GM23338 (cell line): ENCODE data around the gene RBL2. TPM values are rescaled to one million over a fixed set of nuclear protein-coding genes. Genes with fewer than 3 reads are reported as not detected.
A peak's percentile ranks its signal among the peaks of the same experiment; 100 is the strongest.

ENCODE experiments used
- ATAC-seq: fragments of 200-7000 bp; cut with Tn5 transposase; 3 replicates; pipeline ENCODE4 v1.9.1; 2020
- DNase-seq: peaks from one replicate; pipeline ENCODE4 v3.0.0-alpha.2; 2015; ENCODE audit warnings: low spot score
- H2AFZ ChIP-seq: fragments of 200-600 bp; sonication (generic); 2 replicates; pipeline ENCODE4 v1.8.0; 2016; ENCODE audit warnings: antibody characterized with exemption, mild to moderate bottlenecking, moderate library complexity
- H3F3A ChIP-seq: fragments of 200-600 bp; sonication (generic); replicated peaks from 2 replicates; pipeline ENCODE4 v1.8.0; 2017; ENCODE audit warnings: antibody characterized with exemption, mixed run types, low read depth
- H3K27ac ChIP-seq: fragments of 200-600 bp; sonication (generic); 2 replicates; pipeline ENCODE4 v1.6.1; 2016; ENCODE audit warnings: low read depth
- H3K27me3 ChIP-seq: fragments of 200-600 bp; sonication (generic); 2 replicates; pipeline ENCODE4 v1.8.0; 2016; ENCODE audit warnings: mild to moderate bottlenecking, mixed run types, moderate library complexity; ENCODE audit not compliant: insufficient read depth
- H3K36me3 ChIP-seq: fragments of 200-600 bp; sonication (generic); 2 replicates; pipeline ENCODE4 v1.8.0; 2016; ENCODE audit warnings: mild to moderate bottlenecking; ENCODE audit not compliant: insufficient read depth
- H3K4me1 ChIP-seq: fragments of 200-600 bp; sonication (generic); 2 replicates; pipeline ENCODE4 v1.8.0; 2016; ENCODE audit warnings: mild to moderate bottlenecking, moderate library complexity; ENCODE audit not compliant: insufficient read depth
- H3K4me2 ChIP-seq: fragments of 200-600 bp; sonication (generic); 2 replicates; pipeline ENCODE4 v1.7.1; 2017; ENCODE audit warnings: mixed run types
- H3K4me3 ChIP-seq: fragments of 200-600 bp; sonication (generic); 2 replicates; pipeline ENCODE4 v1.6.1; 2016; ENCODE audit warnings: mixed run types
- H3K79me2 ChIP-seq: fragments of 200-600 bp; sonication (generic); replicated peaks from 2 replicates; pipeline ENCODE4 v1.8.0; 2017; ENCODE audit warnings: mild to moderate bottlenecking; ENCODE audit not compliant: insufficient read depth
- H3K9me2 ChIP-seq: fragments of 200-600 bp; sonication (generic); 2 replicates; pipeline ENCODE4 v1.8.0; 2017; ENCODE audit not compliant: insufficient read depth
- H4K20me1 ChIP-seq: fragments of 200-600 bp; sonication (generic); replicated peaks from 2 replicates; pipeline ENCODE4 v1.8.0; 2017; ENCODE audit warnings: mild to moderate bottlenecking; ENCODE audit not compliant: insufficient read depth
- H3K27ac Mint-ChIP-seq: 2 replicates; pipeline ENCODE4 v1.8.0; 2020; ENCODE audit warnings: inconsistent platforms, mild to moderate bottlenecking, moderate library complexity, mixed read lengths
- H3K27me3 Mint-ChIP-seq: 3 replicates; pipeline ENCODE4 v1.8.0; 2022; ENCODE audit warnings: low read depth, mild to moderate bottlenecking, moderate library complexity, mixed read lengths, inconsistent platforms; ENCODE audit not compliant: insufficient read depth, poor library complexity
- H3K36me3 Mint-ChIP-seq: 3 replicates; pipeline ENCODE4 v1.8.0; 2021; ENCODE audit warnings: low read depth, mild to moderate bottlenecking, inconsistent platforms, moderate library complexity, mixed read lengths
- H3K4me1 Mint-ChIP-seq: 3 replicates; pipeline ENCODE4 v1.8.0; 2020; ENCODE audit warnings: mild to moderate bottlenecking, inconsistent platforms, mixed read lengths
- H3K4me3 Mint-ChIP-seq: 3 replicates; pipeline ENCODE4 v1.8.0; 2021; ENCODE audit warnings: moderate library complexity, mild to moderate bottlenecking, inconsistent platforms, mixed read lengths
- H3K9me3 Mint-ChIP-seq: 3 replicates; pipeline ENCODE4 v1.8.0; 2020; ENCODE audit warnings: moderate library complexity, mild to moderate bottlenecking, inconsistent platforms, mixed read lengths
- CREB1 ChIP-seq: fragments of 250-450 bp; sonication (Bioruptor Pico); IDR thresholded peaks from 2 replicates; pipeline ENCODE4 v1.5.0; 2020; ENCODE audit warnings: low read depth, mild to moderate bottlenecking, moderate library complexity
- EZH2 ChIP-seq: fragments of 200-600 bp; sonication (generic); IDR thresholded peaks from one replicate; pipeline ENCODE4 v1.8.0; 2017; ENCODE audit warnings: antibody characterized with exemption, mild to moderate bottlenecking, low read depth; ENCODE audit not compliant: unreplicated experiment
- JUNB ChIP-seq: IDR thresholded peaks from one replicate; pipeline ENCODE4 v1.6.1; 2016; ENCODE audit warnings: antibody characterized with exemption; ENCODE audit not compliant: unreplicated experiment
- NANOG ChIP-seq: IDR thresholded peaks from 2 replicates; pipeline ENCODE4 v1.6.1; 2016; ENCODE audit warnings: antibody characterized with exemption, borderline replicate concordance
- POLR2AphosphoS5 ChIP-seq: IDR thresholded peaks from 2 replicates; pipeline ENCODE4 v1.6.1; 2016; ENCODE audit warnings: antibody characterized with exemption, low read depth
- STAT1 ChIP-seq: IDR thresholded peaks from one replicate; pipeline ENCODE4 v1.6.1; 2016; ENCODE audit warnings: antibody characterized with exemption; ENCODE audit not compliant: unreplicated experiment
- ZNF331 ChIP-seq: fragments of 250-450 bp; sonication (Bioruptor Pico); IDR thresholded peaks from 2 replicates; pipeline ENCODE4 v1.5.0; 2020; ENCODE audit warnings: low read depth, mild to moderate bottlenecking, moderate library complexity
- polyA plus RNA-seq: library from polyadenylated mRNA; unstranded; fragments of >200 nt; fragmentation: Nextera tagmentation; extraction: Ambion mirVana; gene quantifications from 2 replicates; pipeline ENCODE4 v1.2.1, GENCODE V29; 2016
- total RNA-seq: library from RNA; depleted of rRNA; stranded (reverse); fragments of >200 nt; shearing (Covaris generic); gene quantifications from 2 replicates; pipeline ENCODE4 v1.2.3, GENCODE V29; 2014
- TF ChIP-seq, protein P1 (sequence below), 2 experiments: fragments of 200-600 bp in 1 of 2; sonication (generic) in 1 of 2; conservative IDR thresholded peaks; 2 replicates each; pipeline versions ENCODE4 v1.5.1 to v1.6.1; 2016 to 2017; ENCODE audit warnings: antibody characterized with exemption in 2 of 2, low read depth in 2 of 2, mild to moderate bottlenecking in 2 of 2, moderate library complexity in 1 of 2
- TF ChIP-seq, protein P2 (sequence below): IDR thresholded peaks from one replicate; pipeline ENCODE4 v1.6.1; 2018; ENCODE audit warnings: antibody characterized with exemption; ENCODE audit not compliant: unreplicated experiment

Gene RBL2
- total and polyA plus RNA-seq, 2 experiments from 2014 or later = 15.4 to 43.3 TPM

GRCh38 chr16:53414381-53414780 lies 19.9 kb upstream of the RBL2 start (continued):
- TF ChIP-seq ZNF331 (CRISPR knock-in tag) (no peak), NANOG (no peak), CREB1 (CRISPR knock-in tag) (no peak), STAT1 (no peak)

DNA sequence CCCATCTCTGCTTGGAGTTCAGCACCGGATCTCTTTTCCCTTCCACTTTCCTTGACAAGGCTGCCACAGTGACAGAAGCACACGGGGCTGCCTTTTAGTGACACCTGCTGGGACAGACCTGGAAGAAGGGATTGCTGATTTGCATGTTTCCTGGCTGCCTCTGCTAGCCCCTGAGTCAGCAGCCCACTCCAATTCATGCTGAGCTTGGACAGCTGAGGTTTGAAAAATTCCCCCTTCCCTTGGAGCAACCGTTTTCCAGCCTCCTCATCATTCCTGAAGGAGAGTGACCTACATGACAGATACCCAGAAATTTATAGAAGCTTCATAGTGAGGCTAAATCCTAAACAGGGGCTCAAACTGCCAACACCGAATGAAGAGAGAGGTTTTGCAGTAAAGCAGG lies 18.8 kb upstream of the RBL2 start:
- Histone ChIP-seq H3K4me1 (peaks cover 7% of the 10 kb centered on the region), H3K27me3 (no peaks in the 10 kb centered on the region), H4K20me1 (no peaks in the 10 kb centered on the region), H3K4me3 (no peak overlapping the region), H3K79me2 (no peaks in the 10 kb centered on the region), H3K27ac (no peak overlapping the region), H3K9me2 (no peaks in the 10 kb centered on the region), H3K4me2 (no peak overlapping the region; the same call in 1 of the 2 replicates), H3K36me3 (no peaks in the 10 kb centered on the region), H2AFZ (peak overlapping the region; percentile 90), H3F3A (no peaks in the 10 kb centered on the region)
- H3K9me3 Mint-ChIP-seq = peaks cover 22% of the 10 kb centered on the region
- H3K4me1 Mint-ChIP-seq = peaks cover 8% of the 10 kb centered on the region; the same call in 2 of the 3 replicates
- no peak overlapping the region for H3K4me3 Mint-ChIP-seq
- H3K36me3 Mint-ChIP-seq = peaks cover 19% of the 10 kb centered on the region
- DNase-seq = peak; percentile 69
- TF ChIP-seq, protein P1, sequence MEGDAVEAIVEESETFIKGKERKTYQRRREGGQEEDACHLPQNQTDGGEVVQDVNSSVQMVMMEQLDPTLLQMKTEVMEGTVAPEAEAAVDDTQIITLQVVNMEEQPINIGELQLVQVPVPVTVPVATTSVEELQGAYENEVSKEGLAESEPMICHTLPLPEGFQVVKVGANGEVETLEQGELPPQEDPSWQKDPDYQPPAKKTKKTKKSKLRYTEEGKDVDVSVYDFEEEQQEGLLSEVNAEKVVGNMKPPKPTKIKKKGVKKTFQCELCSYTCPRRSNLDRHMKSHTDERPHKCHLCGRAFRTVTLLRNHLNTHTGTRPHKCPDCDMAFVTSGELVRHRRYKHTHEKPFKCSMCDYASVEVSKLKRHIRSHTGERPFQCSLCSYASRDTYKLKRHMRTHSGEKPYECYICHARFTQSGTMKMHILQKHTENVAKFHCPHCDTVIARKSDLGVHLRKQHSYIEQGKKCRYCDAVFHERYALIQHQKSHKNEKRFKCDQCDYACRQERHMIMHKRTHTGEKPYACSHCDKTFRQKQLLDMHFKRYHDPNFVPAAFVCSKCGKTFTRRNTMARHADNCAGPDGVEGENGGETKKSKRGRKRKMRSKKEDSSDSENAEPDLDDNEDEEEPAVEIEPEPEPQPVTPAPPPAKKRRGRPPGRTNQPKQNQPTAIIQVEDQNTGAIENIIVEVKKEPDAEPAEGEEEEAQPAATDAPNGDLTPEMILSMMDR (conservative IDR thresholded peaks at IDR 0.05; ENCODE audit: low read depth in 2 of 2) = peak; percentile 24 to 68; a peak in 3 of 4 replicates
- no peak for TF ChIP-seq JUNB
- H3K27ac Mint-ChIP-seq = peak overlapping the region; percentile 56; the same call in 1 of the 2 replicates
- peaks cover 1% of the 10 kb centered on the region for H3K27me3 Mint-ChIP-seq
- peak; percentile 70 for ATAC-seq

DNA sequence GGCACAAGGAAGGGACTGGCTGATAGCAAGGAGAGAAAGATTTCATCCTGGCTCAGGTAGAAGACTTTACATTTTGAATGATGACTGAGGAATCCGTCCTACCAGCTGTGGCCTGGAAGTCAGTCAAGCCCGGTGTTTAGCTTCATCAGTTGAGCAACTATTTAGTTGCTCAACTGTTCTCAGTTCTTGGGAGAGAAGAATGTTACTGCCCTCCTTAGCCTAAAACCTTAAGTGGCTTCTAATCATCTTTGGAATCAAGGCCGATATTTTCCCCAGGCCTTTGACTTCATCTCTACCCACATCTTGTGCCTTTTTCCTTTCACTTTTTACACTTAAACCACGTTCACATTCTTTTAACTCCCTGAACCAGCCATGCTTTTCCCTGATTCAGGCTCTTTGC lies 17.3 kb upstream of the RBL2 start:
- no peak overlapping the region for H3K4me2 ChIP-seq

More for the DNA sequence above, 17.3 kb upstream of the RBL2 start:
- H4K20me1 ChIP-seq = no peaks in the 10 kb centered on the region
- TF ChIP-seq, protein P2, sequence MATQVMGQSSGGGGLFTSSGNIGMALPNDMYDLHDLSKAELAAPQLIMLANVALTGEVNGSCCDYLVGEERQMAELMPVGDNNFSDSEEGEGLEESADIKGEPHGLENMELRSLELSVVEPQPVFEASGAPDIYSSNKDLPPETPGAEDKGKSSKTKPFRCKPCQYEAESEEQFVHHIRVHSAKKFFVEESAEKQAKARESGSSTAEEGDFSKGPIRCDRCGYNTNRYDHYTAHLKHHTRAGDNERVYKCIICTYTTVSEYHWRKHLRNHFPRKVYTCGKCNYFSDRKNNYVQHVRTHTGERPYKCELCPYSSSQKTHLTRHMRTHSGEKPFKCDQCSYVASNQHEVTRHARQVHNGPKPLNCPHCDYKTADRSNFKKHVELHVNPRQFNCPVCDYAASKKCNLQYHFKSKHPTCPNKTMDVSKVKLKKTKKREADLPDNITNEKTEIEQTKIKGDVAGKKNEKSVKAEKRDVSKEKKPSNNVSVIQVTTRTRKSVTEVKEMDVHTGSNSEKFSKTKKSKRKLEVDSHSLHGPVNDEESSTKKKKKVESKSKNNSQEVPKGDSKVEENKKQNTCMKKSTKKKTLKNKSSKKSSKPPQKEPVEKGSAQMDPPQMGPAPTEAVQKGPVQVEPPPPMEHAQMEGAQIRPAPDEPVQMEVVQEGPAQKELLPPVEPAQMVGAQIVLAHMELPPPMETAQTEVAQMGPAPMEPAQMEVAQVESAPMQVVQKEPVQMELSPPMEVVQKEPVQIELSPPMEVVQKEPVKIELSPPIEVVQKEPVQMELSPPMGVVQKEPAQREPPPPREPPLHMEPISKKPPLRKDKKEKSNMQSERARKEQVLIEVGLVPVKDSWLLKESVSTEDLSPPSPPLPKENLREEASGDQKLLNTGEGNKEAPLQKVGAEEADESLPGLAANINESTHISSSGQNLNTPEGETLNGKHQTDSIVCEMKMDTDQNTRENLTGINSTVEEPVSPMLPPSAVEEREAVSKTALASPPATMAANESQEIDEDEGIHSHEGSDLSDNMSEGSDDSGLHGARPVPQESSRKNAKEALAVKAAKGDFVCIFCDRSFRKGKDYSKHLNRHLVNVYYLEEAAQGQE = no peak
- TF ChIP-seq EZH2 = no peak
- TF ChIP-seq, protein P1 (conservative IDR thresholded peaks at IDR 0.05; ENCODE audit: low read depth in 2 of 2) = peak in 1 of 2 experiments; percentile 2; a peak in 1 of 4 replicates
- no peak for TF ChIP-seq POLR2AphosphoS5
- no peak overlapping the region for H3K27ac ChIP-seq
- H3F3A ChIP-seq = no peaks in the 10 kb centered on the region
- Mint-ChIP-seq H3K4me3 (no peak overlapping the region), H3K4me1 (peaks cover 8% of the 10 kb centered on the region; the same call in 2 of the 3 replicates), H3K27ac (no peak overlapping the region), H3K9me3 (peaks cover 26% of the 10 kb centered on the region), H3K27me3 (peaks cover 1% of the 10 kb centered on the region), H3K36me3 (peaks cover 16% of the 10 kb centered on the region)
- H3K9me2 ChIP-seq = no peaks in the 10 kb centered on the region
- ATAC-seq = peak; percentile 38; the same call in 2 of the 3 replicates
- DNase-seq = peak; percentile 25
- H3K27me3 ChIP-seq = no peaks in the 10 kb centered on the region
- no peaks in the 10 kb centered on the region for H3K79me2 ChIP-seq
- 0 out of 2 replicates have a peak, but pooled peaks cover 4% of the 10 kb centered on the region for H3K36me3 ChIP-seq
- peaks cover 7% of the 10 kb centered on the region for H3K4me1 ChIP-seq
- peak overlapping the region; percentile 87; the same call in 1 of the 2 replicates for H2AFZ ChIP-seq
- H3K4me3 ChIP-seq = no peak overlapping the region
